NCI-H82 treated with DMSO at 0.1 percent for 48 hours (cell line): ENCODE results near the gene METTL3.
A peak's percentile ranks its signal among the peaks of the same experiment; 100 is the strongest.

Experiments used
- DNase-seq: peaks from one replicate; lab custom pipeline; 2025; ENCODE audit not compliant: unreplicated experiment; lab: John Stamatoyannopoulos, UW

METTL3 gene

DNA sequence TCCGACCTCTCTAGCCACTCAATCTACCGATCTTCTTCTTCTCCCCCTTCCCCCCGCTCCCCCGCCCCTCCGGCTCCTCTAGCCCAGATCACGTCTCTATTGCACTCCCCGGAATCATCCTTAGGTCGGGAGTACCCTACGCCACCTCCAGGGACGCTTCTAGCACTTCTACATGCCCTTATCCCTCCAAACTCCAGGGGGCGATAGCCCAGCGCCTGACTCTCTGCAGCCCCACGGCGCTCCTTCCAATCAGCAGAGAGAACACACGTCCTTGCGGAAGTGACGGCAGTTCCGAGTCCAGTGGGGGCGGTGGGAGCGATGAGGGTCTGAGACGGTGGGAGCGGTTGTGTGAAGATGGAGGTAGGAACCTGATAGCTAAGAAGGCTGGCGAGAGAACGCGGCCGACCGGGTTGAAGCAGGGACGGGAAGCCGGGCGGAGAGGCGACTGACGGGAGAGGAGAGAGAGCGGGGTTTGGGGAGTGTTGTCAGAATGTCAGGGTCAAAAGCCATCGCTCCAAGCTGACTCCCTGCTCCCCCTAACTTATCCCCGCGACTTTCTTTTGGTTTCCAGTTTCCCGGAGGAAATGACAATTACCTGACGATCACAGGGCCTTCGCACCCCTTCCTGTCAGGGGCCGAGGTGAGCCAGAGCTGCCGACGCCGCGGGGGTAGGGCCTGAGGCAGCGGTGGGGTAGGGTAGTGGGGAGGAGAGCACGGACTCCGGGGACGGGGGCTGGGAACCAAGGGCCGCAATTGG lies 34.0 kb downstream of the METTL3 start, which contains the start of the genes RAB2B and TOX4:
Gene RAB2B, minus strand, starts transcription at position 35 of the 757 bp plus-strand sequence. CDS start 87 bp downstream, outside the sequence.
Gene TOX4, plus strand, starts transcription at position 271 of the 757 bp plus-strand sequence. Its CDS starts 84 bp downstream, at position 355.
- peak; percentile 98 for DNase-seq

GRCh38 chr14:21476523-21476924 lies 34.6 kb downstream of the METTL3 start:
- DNase-seq = peak; percentile 51

DNA sequence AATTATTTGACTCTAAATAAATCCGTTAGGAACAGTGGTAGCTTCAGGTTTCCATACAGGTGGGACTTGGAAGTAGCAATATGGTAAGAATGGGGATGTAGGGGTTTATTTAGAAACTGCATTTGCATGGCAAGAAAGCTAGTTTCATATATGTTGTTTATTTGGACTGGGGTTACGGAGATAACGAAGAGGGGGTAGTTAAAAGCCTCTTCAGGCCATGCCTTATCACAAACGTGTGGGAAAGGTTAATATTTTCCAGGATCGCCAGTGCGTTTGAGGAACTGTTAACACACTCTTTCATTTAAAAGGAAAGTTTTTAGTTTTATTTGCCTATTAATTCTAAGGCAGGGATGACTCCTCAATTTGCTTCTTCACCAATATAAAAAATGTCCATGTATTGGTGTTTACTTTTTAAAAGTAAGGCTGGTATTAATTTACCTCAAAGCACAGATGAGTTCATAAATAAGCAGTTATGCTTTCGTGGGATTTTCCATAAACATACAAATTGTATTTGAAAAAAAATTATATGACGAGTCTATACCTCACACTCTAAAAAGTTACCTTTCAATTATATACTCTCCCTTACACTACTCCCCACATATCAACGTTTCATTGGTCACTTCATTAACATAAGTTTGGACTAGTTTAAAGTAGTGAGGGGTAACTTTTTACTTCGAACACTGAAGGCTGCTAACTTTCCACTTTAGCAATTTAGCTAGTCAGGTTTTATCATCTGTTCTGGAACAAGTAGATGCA lies 35.2 kb downstream of the METTL3 start:
- no peak for DNase-seq

- no peak for DNase-seq
These were observed 43.5 kb downstream of the METTL3 start for GRCh38 chr14:21467616-21468015.

DNA sequence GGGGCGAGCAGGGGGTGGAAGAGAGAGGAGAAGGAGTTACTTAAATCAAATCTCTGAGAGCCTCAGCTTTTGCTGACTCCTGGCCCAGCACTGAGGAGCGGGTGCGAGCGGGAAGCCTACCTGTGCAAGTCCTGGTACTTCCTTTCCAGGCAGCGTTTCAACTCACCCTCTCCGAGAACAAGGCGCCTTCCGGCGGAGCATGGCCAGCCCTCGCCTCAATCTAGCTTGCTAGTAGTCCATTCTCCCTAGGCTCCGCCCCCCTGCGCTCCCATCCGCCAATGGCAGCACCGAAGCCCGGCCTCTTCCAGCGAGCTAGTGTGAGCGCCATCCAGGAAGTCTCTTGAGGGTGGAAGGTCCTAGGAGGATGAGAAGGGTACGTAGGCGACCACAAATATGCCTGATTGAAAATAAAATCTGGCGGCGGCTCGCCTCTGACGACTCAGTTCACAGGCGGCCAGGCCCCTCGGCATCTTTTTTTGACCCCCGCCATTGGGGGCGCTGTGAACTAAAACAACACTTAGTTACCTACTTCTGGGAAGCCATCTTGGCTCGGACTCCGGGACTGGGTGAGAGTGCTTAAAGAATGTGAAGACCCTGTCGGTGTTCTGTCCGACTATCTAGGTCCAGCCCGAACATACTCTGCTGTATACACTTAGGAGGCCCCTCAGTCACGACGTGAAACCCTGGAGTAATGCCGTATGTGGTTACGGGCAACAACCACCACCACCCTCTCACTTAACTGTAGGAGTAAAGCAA lies 55.0 kb downstream of the METTL3 start, which contains the start of gene CHD8:
Gene CHD8, minus strand, starts transcription at position 212 of the 756 bp plus-strand sequence. CDS start 24,480 bp downstream, outside the sequence.
- peak; percentile 96 for DNase-seq

GRCh38 chr14:21455592-21455911 lies 55.6 kb downstream of the METTL3 start:
- no peak for DNase-seq

- no peak for DNase-seq
These were observed 56.1 kb downstream of the METTL3 start for GRCh38 chr14:21454843-21455544.

DNA sequence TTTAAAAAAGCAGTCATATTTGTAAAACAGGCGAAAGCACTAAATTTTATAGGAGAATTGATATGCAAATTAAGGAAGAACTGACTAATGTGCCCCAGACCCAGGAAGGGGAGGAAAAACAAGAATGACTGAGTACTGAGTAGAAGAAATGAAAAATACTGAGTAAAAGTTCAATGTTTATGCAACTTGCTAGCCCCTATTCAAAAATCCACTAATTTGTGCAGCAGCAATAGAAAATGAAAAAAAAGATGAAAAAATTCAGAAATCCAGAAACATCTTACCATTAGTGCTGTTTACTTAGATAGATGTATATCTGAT lies 61.3 kb downstream of the METTL3 start:
- DNase-seq = no peak
